ENCODE data around the gene PSENEN.

The PSENEN gene

GRCh38 chr19:35755550-35756376, 10.3 kb downstream of the PSENEN start:
- no peak for DNase-seq (ENCODE audit: low read depth, low spot score)
- Histone ChIP-seq H3K4me3 (ENCODE audit: insufficient read length, low read depth) (no peak overlapping the region), H3K9ac (ENCODE audit: insufficient read length, low read depth) (peak overlapping the region; percentile 10), H3K4me1 (ENCODE audit: insufficient read depth, insufficient read length) (peaks cover 4% of the 10 kb centered on the region), H3K27me3 (ENCODE audit: insufficient read depth, insufficient read length) (no peaks in the 10 kb centered on the region), H3K36me3 (ENCODE audit: insufficient read depth, insufficient read length, low read length) (peaks cover 49% of the 10 kb centered on the region), H3K9me3 (ENCODE audit: insufficient read depth, low read length) (no peaks in the 10 kb centered on the region)
- TF ChIP-seq YY1 (IDR thresholded peaks at IDR 0.05; ENCODE audit: insufficient read depth, insufficient read length) (no peak), SUZ12 (IDR thresholded peaks at IDR 0.05; ENCODE audit: extremely low read depth, insufficient read depth, insufficient read length) (no peak), ZNF274 (IDR thresholded peaks at IDR 0.05; ENCODE audit: low read depth, low read length) (no peak)

- Histone ChIP-seq H3K9me3 (ENCODE audit: insufficient read depth, low read length) (no peaks in the 10 kb centered on the region), H3K27me3 (ENCODE audit: insufficient read depth, insufficient read length) (no peaks in the 10 kb centered on the region), H3K4me3 (ENCODE audit: insufficient read length, low read depth) (peak within 1 kb of the TSS; percentile 97), H3K36me3 (ENCODE audit: insufficient read depth, insufficient read length, low read length) (peaks cover 53% of the 10 kb centered on the region), H3K4me1 (ENCODE audit: insufficient read depth, insufficient read length) (peaks cover 4% of the 10 kb centered on the region), H3K9ac (ENCODE audit: insufficient read length, low read depth) (peak within 1 kb of the TSS; percentile 85)
- DNase-seq (ENCODE audit: low read depth, low spot score): no peak
- TF ChIP-seq YY1 (IDR thresholded peaks at IDR 0.05; ENCODE audit: insufficient read depth, insufficient read length) (no peak), ZNF274 (IDR thresholded peaks at IDR 0.05; ENCODE audit: low read depth, low read length) (no peak), SUZ12 (IDR thresholded peaks at IDR 0.05; ENCODE audit: extremely low read depth, insufficient read depth, insufficient read length) (no peak)
Observed at GRCh38 chr19:35756377-35757230, 11.2 kb downstream of the PSENEN start, which contains the start of gene HSPB6. Gene HSPB6, minus strand, starts transcription at chr19:35757029. Its CDS starts 21 bp downstream, at chr19:35757008.

- Histone ChIP-seq H3K4me1 (ENCODE audit: insufficient read depth, insufficient read length) (peaks cover 4% of the 10 kb centered on the region), H3K36me3 (ENCODE audit: insufficient read depth, insufficient read length, low read length) (peaks cover 55% of the 10 kb centered on the region), H3K9ac (ENCODE audit: insufficient read length, low read depth) (peak overlapping the region; percentile 85), H3K9me3 (ENCODE audit: insufficient read depth, low read length) (no peaks in the 10 kb centered on the region), H3K4me3 (ENCODE audit: insufficient read length, low read depth) (peak overlapping the region; percentile 97), H3K27me3 (ENCODE audit: insufficient read depth, insufficient read length) (no peaks in the 10 kb centered on the region)
- DNase-seq (ENCODE audit: low read depth, low spot score): no peak
- TF ChIP-seq ZNF274 (IDR thresholded peaks at IDR 0.05; ENCODE audit: low read depth, low read length): no peak
- TF ChIP-seq YY1 (IDR thresholded peaks at IDR 0.05; ENCODE audit: insufficient read depth, insufficient read length): no peak
- TF ChIP-seq SUZ12 (IDR thresholded peaks at IDR 0.05; ENCODE audit: extremely low read depth, insufficient read depth, insufficient read length): no peak
Observed at GRCh38 chr19:35757231-35757748, 11.8 kb downstream of the PSENEN start.

GRCh38 chr19:35757749-35758608, 12.5 kb downstream of the PSENEN start, which contains the start of gene PROSER3:
Gene PROSER3, plus strand, starts transcription at chr19:35758176. Its CDS starts 40 bp downstream, at chr19:35758216.
- DNase-seq (ENCODE audit: low read depth, low spot score): peak; percentile 95
- Histone ChIP-seq H3K9me3 (ENCODE audit: insufficient read depth, low read length) (no peaks in the 10 kb centered on the region), H3K4me3 (ENCODE audit: insufficient read length, low read depth) (peak within 1 kb of the TSS; percentile 97), H3K4me1 (ENCODE audit: insufficient read depth, insufficient read length) (peaks cover 4% of the 10 kb centered on the region), H3K27me3 (ENCODE audit: insufficient read depth, insufficient read length) (no peaks in the 10 kb centered on the region), H3K9ac (ENCODE audit: insufficient read length, low read depth) (peak within 1 kb of the TSS; percentile 98), H3K36me3 (ENCODE audit: insufficient read depth, insufficient read length, low read length) (peaks cover 53% of the 10 kb centered on the region)
- TF ChIP-seq SUZ12 (IDR thresholded peaks at IDR 0.05; ENCODE audit: extremely low read depth, insufficient read depth, insufficient read length): no peak

GRCh38 chr19:35759697-35760096, 14.2 kb downstream of the PSENEN start:
- no peak for TF ChIP-seq ZNF274 (IDR thresholded peaks at IDR 0.05; ENCODE audit: low read depth, low read length)
- no peak for TF ChIP-seq YY1 (IDR thresholded peaks at IDR 0.05; ENCODE audit: insufficient read depth, insufficient read length)
- TF ChIP-seq SUZ12 (IDR thresholded peaks at IDR 0.05; ENCODE audit: extremely low read depth, insufficient read depth, insufficient read length): no peak
- no peak overlapping the region for H3K4me3 ChIP-seq (ENCODE audit: insufficient read length, low read depth)
- peaks cover 4% of the 10 kb centered on the region for H3K4me1 ChIP-seq (ENCODE audit: insufficient read depth, insufficient read length)
- H3K9ac ChIP-seq (ENCODE audit: insufficient read length, low read depth): no peak overlapping the region
- H3K27me3 ChIP-seq (ENCODE audit: insufficient read depth, insufficient read length): no peaks in the 10 kb centered on the region
- H3K9me3 ChIP-seq (ENCODE audit: insufficient read depth, low read length): no peaks in the 10 kb centered on the region
- peaks cover 46% of the 10 kb centered on the region for H3K36me3 ChIP-seq (ENCODE audit: insufficient read depth, insufficient read length, low read length)
- no peak for DNase-seq (ENCODE audit: low read depth, low spot score)

GRCh38 chr19:35760711-35761349, 15.4 kb downstream of the PSENEN start:
- H3K36me3 ChIP-seq (ENCODE audit: insufficient read depth, insufficient read length, low read length): peaks cover 50% of the 10 kb centered on the region
- H3K4me3 ChIP-seq (ENCODE audit: insufficient read length, low read depth): no peak overlapping the region
- H3K4me1 ChIP-seq (ENCODE audit: insufficient read depth, insufficient read length): peaks cover 4% of the 10 kb centered on the region
- TF ChIP-seq SUZ12 (IDR thresholded peaks at IDR 0.05; ENCODE audit: extremely low read depth, insufficient read depth, insufficient read length) (no peak), YY1 (IDR thresholded peaks at IDR 0.05; ENCODE audit: insufficient read depth, insufficient read length) (no peak), ZNF274 (IDR thresholded peaks at IDR 0.05; ENCODE audit: low read depth, low read length) (no peak)
- H3K9ac ChIP-seq (ENCODE audit: insufficient read length, low read depth): no peak overlapping the region
- no peaks in the 10 kb centered on the region for H3K9me3 ChIP-seq (ENCODE audit: insufficient read depth, low read length)
- DNase-seq (ENCODE audit: low read depth, low spot score): no peak
- H3K27me3 ChIP-seq (ENCODE audit: insufficient read depth, insufficient read length): no peaks in the 10 kb centered on the region
